ENCODE results near the gene CLSTN2.

Gene CLSTN2

GRCh38 chr3:140224307-140224706 is 289.3 kb downstream of the CLSTN2 start:
- no peak for DNase-seq (ENCODE audit: extremely low read depth, low read depth)
- TF ChIP-seq CTCF (IDR thresholded peaks at IDR 0.05; ENCODE audit: low read depth, low read length) = no peak

- no peak for TF ChIP-seq CTCF (IDR thresholded peaks at IDR 0.05; ENCODE audit: low read depth, low read length)
- no peak for DNase-seq (ENCODE audit: extremely low read depth, low read depth)
Observed at GRCh38 chr3:140225996-140226395, 291.0 kb downstream of the CLSTN2 start.

GRCh38 chr3:140233702-140234101 is 298.7 kb downstream of the CLSTN2 start:
- no peak for TF ChIP-seq CTCF (IDR thresholded peaks at IDR 0.05; ENCODE audit: low read depth, low read length)
- DNase-seq (ENCODE audit: extremely low read depth, low read depth) = no peak

- TF ChIP-seq CTCF (IDR thresholded peaks at IDR 0.05; ENCODE audit: low read depth, low read length) = no peak
Observed at GRCh38 chr3:140234256-140234655, 299.3 kb downstream of the CLSTN2 start.

GRCh38 chr3:140236836-140237501 is 302.0 kb downstream of the CLSTN2 start:
- no peak for TF ChIP-seq CTCF (IDR thresholded peaks at IDR 0.05; ENCODE audit: low read depth, low read length)
- DNase-seq (ENCODE audit: extremely low read depth, low read depth) = no peak

More at GRCh38 chr3:140234256-140234655, 299.3 kb downstream of the CLSTN2 start:
- no peak for DNase-seq (ENCODE audit: extremely low read depth, low read depth)

GRCh38 chr3:140238646-140239314 is 303.8 kb downstream of the CLSTN2 start:
- no peak for DNase-seq (ENCODE audit: extremely low read depth, low read depth)
- TF ChIP-seq CTCF (IDR thresholded peaks at IDR 0.05; ENCODE audit: low read depth, low read length) = no peak

GRCh38 chr3:140242818-140243276 is 307.9 kb downstream of the CLSTN2 start:
- no peak for TF ChIP-seq CTCF (IDR thresholded peaks at IDR 0.05; ENCODE audit: low read depth, low read length)
- no peak for DNase-seq (ENCODE audit: extremely low read depth, low read depth)
